ENCODE data around the gene ADAMTS12.

GRCh38 chr5:33738097-33738496 is 153.7 kb downstream of the ADAMTS12 start:
- no peak for TF ChIP-seq EZH2 (IDR thresholded peaks at IDR 0.05; ENCODE audit: low read length, unreplicated experiment)
- no peak for TF ChIP-seq CTCF (conservative IDR thresholded peaks at IDR 0.05; ENCODE audit: low read depth, low read length)
